ENCODE measurements around the gene EDEM3.

- TF ChIP-seq CTCF (IDR thresholded peaks at IDR 0.05; ENCODE audit: poor library complexity, severe bottlenecking) (no peak), EZH2 (IDR thresholded peaks at IDR 0.05; ENCODE audit: borderline replicate concordance, insufficient read depth, low read length, poor library complexity, severe bottlenecking) (no peak), POLR2AphosphoS5 (IDR thresholded peaks at IDR 0.05) (no peak), EP300 (conservative IDR thresholded peaks at IDR 0.05; ENCODE audit: poor library complexity, severe bottlenecking) (no peak), MXI1 (conservative IDR thresholded peaks at IDR 0.05; ENCODE audit: poor library complexity, severe bottlenecking) (no peak)
Observed at GRCh38 chr1:184804220-184804619, 49.6 kb upstream of the EDEM3 start.
